Coronary artery (tissue), 2 donors: ENCODE data around the gene ACSS2.

ENCODE experiments used
- DNase-seq: peaks from one replicate; pipeline ENCODE4 v3.0.0-alpha.2; 2017; ENCODE audit warnings: low spot score
- H3K27ac ChIP-seq, 2 donors: fragments of 200-600 bp; sonication (generic); one replicate each; pipeline ENCODE4 v1.5.1; 2016 to 2019
- H3K4me3 ChIP-seq: fragments of 200-600 bp; sonication (generic); 2 replicates; pipeline ENCODE4 v1.5.1; 2016; ENCODE audit warnings: mild to moderate bottlenecking, moderate library complexity
- TF ChIP-seq, protein P1 (sequence below): fragments of 200-600 bp; sonication (generic); IDR thresholded peaks from one replicate; pipeline ENCODE4 v1.5.1; 2019; ENCODE audit warnings: antibody characterized with exemption

The ACSS2 gene, protein sequence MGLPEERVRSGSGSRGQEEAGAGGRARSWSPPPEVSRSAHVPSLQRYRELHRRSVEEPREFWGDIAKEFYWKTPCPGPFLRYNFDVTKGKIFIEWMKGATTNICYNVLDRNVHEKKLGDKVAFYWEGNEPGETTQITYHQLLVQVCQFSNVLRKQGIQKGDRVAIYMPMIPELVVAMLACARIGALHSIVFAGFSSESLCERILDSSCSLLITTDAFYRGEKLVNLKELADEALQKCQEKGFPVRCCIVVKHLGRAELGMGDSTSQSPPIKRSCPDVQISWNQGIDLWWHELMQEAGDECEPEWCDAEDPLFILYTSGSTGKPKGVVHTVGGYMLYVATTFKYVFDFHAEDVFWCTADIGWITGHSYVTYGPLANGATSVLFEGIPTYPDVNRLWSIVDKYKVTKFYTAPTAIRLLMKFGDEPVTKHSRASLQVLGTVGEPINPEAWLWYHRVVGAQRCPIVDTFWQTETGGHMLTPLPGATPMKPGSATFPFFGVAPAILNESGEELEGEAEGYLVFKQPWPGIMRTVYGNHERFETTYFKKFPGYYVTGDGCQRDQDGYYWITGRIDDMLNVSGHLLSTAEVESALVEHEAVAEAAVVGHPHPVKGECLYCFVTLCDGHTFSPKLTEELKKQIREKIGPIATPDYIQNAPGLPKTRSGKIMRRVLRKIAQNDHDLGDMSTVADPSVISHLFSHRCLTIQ

DNA sequence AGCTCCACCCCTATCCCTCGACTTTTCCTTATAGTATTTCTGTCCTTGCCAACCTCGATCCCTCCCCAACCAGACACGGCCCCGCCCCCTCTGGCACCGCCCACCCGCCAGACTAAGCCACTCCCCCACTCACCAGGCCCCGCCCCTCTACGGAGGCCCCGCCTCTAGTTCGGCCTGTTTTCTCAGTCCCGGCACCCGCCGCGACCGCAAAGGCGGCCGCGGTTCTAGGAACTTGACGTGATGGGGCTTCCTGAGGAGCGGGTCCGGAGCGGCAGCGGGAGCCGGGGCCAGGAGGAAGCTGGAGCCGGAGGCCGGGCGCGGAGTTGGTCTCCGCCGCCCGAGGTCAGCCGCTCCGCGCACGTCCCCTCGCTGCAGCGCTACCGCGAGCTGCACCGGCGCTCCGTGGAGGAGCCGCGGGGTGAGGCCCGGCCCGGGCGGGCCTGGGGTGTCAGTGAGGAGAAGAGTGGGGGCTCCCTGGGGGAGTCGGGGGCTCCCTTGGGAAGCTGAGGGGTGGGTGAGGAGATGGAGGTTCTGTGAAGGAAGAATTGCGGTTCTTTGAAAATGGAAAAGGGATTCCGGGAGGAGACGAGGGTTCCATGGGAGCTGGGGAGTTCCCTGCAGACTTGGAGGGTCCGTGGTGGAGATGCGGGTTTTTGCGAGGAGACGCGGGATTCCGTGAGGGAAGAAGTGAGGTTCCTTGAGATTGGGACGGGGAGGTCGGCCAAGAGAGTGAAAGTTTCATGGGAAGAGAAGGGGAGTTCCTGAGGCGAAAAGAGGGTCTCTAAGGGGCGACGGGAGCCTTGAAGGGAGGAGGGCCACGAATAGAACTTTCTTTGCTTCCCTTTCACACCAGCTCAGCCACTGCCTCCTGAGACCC lies at the start of gene ACSS2:
TSS of gene ACSS2 (plus strand) at position 207 of the 877 bp plus-strand sequence. CDS start at position 241, 34 bp downstream.
- DNase-seq, result peak; percentile 99
- peak within 1 kb of the TSS; percentile 84 to 95 for H3K27ac ChIP-seq
- peak within 1 kb of the TSS; percentile 92 for H3K4me3 ChIP-seq
- TF ChIP-seq, protein P1, sequence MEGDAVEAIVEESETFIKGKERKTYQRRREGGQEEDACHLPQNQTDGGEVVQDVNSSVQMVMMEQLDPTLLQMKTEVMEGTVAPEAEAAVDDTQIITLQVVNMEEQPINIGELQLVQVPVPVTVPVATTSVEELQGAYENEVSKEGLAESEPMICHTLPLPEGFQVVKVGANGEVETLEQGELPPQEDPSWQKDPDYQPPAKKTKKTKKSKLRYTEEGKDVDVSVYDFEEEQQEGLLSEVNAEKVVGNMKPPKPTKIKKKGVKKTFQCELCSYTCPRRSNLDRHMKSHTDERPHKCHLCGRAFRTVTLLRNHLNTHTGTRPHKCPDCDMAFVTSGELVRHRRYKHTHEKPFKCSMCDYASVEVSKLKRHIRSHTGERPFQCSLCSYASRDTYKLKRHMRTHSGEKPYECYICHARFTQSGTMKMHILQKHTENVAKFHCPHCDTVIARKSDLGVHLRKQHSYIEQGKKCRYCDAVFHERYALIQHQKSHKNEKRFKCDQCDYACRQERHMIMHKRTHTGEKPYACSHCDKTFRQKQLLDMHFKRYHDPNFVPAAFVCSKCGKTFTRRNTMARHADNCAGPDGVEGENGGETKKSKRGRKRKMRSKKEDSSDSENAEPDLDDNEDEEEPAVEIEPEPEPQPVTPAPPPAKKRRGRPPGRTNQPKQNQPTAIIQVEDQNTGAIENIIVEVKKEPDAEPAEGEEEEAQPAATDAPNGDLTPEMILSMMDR, result no peak

DNA sequence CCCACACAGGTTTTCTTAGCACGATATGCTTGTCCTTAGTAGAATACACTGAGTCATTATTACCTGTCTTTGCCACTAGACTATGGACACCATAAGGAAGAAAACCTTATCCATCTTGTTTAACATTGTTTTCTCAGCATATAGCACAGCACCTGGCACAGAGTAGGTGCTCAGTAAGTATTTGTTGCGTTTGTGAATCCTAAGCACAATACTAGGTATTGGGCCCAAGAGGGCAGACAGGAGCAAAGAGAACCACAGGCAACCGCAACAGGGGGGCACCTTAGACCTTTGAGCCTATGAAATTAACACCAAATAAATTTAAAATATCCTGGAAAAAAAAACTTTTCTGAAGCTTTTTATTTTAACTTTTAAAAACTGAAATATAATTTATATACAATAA lies 47.2 kb upstream of the ACSS2 start:
- DNase-seq, result no peak
- H3K4me3 ChIP-seq, result no peak overlapping the region
- no peak overlapping the region for H3K27ac ChIP-seq
- TF ChIP-seq, protein P1, result no peak

DNA sequence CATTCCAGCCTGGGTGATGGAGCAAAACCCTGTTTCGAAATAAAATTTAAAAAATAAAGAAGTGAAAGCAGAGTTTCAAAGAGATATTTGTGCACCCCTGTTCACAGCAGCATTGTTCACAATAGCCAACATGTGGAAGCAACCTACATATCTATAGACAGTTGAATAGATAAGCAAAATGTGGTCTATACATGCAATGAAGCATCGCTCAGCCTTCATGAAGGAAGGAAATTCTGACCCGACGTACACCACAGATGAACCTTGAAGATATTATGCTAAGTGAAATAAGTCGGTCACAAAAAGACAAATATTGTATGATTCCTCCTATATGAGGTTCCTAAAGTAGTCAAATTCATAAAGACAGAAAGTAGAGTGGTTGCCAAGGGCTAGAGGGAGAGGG lies 44.5 kb upstream of the ACSS2 start:
- Histone ChIP-seq H3K27ac (no peak overlapping the region), H3K4me3 (no peak overlapping the region)
- TF ChIP-seq, protein P1, result no peak
- no peak for DNase-seq

DNA sequence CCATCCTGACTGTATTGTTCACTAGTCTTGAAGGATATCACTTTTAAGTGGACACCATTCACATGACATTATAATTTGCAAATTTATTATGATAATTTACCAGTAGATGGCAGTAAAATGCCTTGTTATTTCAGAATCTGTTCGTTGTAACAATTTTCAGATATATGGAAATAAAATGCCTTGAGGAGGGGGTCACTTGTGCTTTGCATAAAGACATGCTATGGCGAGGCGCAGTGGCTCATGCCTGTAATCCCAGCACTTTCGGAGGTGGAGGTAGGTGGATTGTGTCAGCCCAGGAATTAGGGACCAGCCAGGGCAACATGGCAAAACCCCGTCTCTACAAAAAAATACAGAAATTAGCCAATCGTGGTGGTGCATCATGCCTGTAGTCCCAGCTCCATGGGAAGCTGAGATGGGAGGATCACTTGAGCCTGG lies 41.9 kb upstream of the ACSS2 start:
- DNase-seq, result no peak
- TF ChIP-seq, protein P1, result no peak
- H3K27ac ChIP-seq, result no peak overlapping the region
- no peak overlapping the region for H3K4me3 ChIP-seq

DNA sequence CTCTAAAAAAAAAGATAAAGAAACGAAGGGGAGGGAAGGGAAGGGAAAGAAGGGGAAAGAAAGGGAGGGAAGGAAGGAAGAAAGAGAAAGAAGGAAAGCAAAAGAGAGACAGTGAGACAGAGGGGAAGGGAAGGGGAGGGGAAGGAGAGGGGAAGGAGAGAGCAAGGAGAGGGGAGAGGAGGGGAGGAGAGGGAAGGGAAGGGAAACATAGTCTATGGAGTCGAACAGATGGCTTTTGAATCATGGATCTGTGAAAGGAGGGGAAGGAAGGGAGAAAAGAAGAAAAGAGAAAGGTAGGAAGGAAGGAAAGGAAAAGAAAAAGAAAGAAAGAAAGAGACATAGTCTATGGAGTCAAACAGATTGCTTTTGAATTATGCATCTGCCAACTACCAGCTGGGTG lies 34.3 kb upstream of the ACSS2 start:
- no peak overlapping the region for H3K4me3 ChIP-seq
- no peak for DNase-seq
- TF ChIP-seq, protein P1, result no peak
- no peak overlapping the region for H3K27ac ChIP-seq

DNA sequence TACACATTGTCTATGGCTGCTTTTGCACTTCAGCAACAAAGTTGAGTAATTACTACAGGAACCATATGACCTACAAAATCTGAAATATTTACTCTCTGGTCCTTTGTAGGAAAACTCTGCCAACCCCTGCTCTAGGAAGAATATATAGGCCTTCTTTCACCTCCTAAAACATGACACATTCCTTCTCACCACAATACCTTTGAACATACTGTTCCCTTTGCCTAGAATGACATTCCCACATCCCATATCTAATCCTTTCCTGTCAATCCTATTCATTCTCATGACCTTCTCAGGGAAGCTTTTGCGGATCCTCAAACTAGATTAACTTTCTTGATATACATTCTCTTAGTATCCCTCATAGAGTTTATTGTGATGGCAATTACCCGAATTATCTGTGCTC lies 33.0 kb upstream of the ACSS2 start:
- H3K4me3 ChIP-seq, result no peak overlapping the region
- TF ChIP-seq, protein P1, result no peak
- DNase-seq, result no peak

More for the DNA sequence above, 33.0 kb upstream of the ACSS2 start:
- no peak overlapping the region for H3K27ac ChIP-seq
